SJSA1 (cell line): Measurements from ENCODE around the gene CA7. TPM values are rescaled to one million over a fixed set of nuclear protein-coding genes. Genes with fewer than 3 reads are reported as not detected.
"Not testable (repeated sequence)": the region's sequence is repeated elsewhere in the genome, so short reads cannot be mapped to it uniquely, and the experiment has no call there.

Experiments used
- DNase-seq, 2 experiments: peaks; one replicate each; pipeline ENCODE4 v3.0.0-alpha.2; 2015 to 2020; ENCODE audit warnings: low spot score in 2 of 2, low read depth in 1 of 2
- H3K27ac ChIP-seq: fragments of 250-450 bp; sonication (Bioruptor Pico); 2 replicates; pipeline ENCODE4 v1.5.1; 2020; ENCODE audit warnings: mild to moderate bottlenecking, moderate library complexity
- H3K27me3 ChIP-seq: fragments of 250-450 bp; sonication (Bioruptor Pico); replicated peaks from 2 replicates; pipeline ENCODE4 v1.5.1; 2020; ENCODE audit warnings: mild to moderate bottlenecking, moderate library complexity
- H3K36me3 ChIP-seq: fragments of 250-450 bp; sonication (Bioruptor Pico); 2 replicates; pipeline ENCODE4 v1.5.1; 2020; ENCODE audit warnings: mild to moderate bottlenecking
- H3K4me1 ChIP-seq: fragments of 250-450 bp; sonication (Bioruptor Pico); replicated peaks from 2 replicates; pipeline ENCODE4 v1.6.1; 2021; ENCODE audit warnings: mild to moderate bottlenecking
- H3K4me3 ChIP-seq: fragments of 250-450 bp; sonication (Bioruptor Pico); 2 replicates; pipeline ENCODE4 v1.5.1; 2020; ENCODE audit warnings: mild to moderate bottlenecking
- H3K9me3 ChIP-seq: fragments of 250-450 bp; sonication (Bioruptor Pico); replicated peaks from 2 replicates; pipeline ENCODE4 v1.5.1; 2020; ENCODE audit warnings: mild to moderate bottlenecking
- total RNA-seq: library from RNA; depleted of rRNA; stranded (reverse); fragments of >200 nt; shearing (Covaris generic); gene quantifications from 2 replicates; pipeline ENCODE4 v1.2.3, GENCODE V29; 2014

CA7 gene
- total RNA-seq, 1 experiment from 2014 or later, result not detected

DNA sequence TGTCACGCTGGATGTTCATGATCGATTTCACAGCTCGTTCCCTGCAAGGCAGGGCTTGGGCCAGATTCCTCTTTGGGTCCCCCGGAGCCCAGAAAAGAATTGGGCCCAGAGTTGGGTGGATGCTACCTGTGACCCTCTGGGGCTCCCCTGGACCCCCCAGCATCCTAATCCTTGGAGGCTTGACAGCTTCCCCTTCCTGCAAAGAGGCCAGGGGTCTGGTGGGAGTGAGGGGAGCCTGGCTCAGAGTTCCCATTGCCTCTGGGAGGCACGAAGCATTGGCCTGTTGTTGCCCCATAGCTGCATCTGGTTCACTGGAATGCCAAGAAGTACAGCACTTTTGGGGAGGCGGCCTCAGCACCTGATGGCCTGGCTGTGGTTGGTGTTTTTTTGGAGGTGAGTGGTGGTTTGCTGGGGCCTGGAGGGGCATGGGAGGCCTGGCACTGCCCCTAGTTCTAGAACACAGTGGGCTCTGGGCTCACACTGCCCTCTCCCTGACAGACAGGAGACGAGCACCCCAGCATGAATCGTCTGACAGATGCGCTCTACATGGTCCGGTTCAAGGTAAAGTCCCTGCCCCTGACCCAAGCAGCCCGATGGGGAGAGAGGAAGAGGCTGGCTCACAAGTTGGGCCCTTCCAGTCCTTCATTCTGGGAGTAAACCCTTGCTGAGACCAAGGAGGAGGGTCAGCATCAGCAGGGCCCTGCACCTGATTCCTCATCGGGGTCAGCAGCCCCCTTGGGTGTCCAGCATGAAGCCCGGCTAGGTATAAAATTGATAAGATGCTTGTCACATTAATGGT is 7.2 kb downstream of the CA7 start:
- Histone ChIP-seq H3K4me1 (no peaks in the 10 kb centered on the region), H3K36me3 (no peaks in the 10 kb centered on the region)

DNA sequence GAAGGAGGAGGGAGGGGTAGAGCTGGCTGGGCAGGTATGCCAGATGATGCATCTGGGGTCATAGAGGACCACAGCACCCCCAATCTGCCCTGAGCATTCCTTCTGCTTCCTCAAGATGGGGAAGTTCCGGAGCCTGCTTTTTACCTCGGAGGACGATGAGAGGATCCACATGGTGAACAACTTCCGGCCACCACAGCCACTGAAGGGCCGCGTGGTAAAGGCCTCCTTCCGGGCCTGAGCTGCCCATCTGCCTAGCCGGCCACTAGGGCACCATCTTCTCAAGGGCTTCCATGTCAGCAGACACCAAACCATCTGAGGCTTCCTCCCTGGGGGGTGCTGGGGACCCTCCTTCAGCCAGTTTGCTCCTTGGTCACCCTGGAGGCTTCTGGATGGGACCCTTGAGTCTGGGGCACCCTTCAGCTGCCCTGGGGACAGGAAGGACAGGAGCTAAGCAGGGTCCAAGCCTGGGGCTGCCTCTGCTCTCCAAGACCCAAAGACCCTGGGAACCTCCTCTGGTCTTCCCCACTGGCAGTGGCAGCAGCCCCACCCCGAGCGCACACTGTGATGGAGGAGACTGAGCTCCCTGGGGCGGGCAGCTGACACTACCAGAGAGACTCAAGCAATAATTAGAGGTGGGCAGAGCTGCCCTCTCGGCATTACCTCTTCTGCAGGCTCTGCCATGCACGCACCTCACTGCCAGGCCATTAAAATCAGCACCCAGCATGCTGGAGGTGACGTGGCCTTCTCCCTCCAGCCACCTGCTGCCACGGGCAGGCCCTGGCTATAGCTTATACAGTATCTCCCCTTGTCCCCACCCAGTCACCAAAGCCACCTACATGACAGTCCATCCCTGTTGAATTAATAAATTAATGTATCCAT is 9.3 kb downstream of the CA7 start:
- H3K9me3 ChIP-seq, result no peaks in the 10 kb centered on the region
- no peaks in the 10 kb centered on the region for H3K36me3 ChIP-seq
- H3K27ac ChIP-seq, result no peak overlapping the region
- no peak for DNase-seq
- H3K27me3 ChIP-seq, result no peaks in the 10 kb centered on the region
- no peaks in the 10 kb centered on the region for H3K4me1 ChIP-seq
- no peak overlapping the region for H3K4me3 ChIP-seq

More for the DNA sequence above, 7.2 kb downstream of the CA7 start:
- H3K27ac ChIP-seq, result no peak overlapping the region
- H3K4me3 ChIP-seq, result no peak overlapping the region
- no peaks in the 10 kb centered on the region for H3K9me3 ChIP-seq
- peaks cover 9% of the 10 kb centered on the region; the same call in 1 of the 2 replicates for H3K27me3 ChIP-seq
- DNase-seq, result no peak

DNA sequence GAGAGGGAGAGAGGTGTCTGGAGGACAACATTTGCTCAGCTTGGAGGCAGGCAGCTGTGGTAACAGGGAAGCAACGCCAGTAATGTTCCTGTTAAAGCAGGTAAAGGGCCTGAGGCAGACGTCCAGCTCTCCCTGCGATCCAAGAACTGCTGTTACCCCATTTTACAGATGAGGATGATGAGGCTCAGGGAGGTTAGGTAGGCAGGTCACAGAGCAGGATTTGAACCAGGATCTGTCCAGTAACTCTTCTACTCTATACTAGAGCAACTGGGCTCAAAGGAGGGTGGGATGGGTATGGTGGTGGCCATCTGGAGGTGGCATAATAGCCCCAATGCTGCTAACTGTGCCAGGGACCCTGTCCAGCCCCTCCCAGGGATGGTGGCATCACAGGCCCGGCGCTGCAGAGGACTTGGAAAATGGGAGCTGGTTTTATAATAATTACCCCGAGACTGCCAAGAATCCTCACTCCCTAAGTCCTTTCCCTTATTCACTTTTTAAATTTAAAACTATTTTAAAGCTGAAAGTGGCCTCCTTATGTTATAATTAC is 12.0 kb downstream of the CA7 start:
- H3K27me3 ChIP-seq, result no peaks in the 10 kb centered on the region
- H3K4me1 ChIP-seq, result peaks cover 5% of the 10 kb centered on the region; the same call in 1 of the 2 replicates
- no peaks in the 10 kb centered on the region for H3K9me3 ChIP-seq
- no peak overlapping the region for H3K4me3 ChIP-seq
- DNase-seq, result no peak
- H3K36me3 ChIP-seq, result no peaks in the 10 kb centered on the region
- H3K27ac ChIP-seq, result no peak overlapping the region

DNA sequence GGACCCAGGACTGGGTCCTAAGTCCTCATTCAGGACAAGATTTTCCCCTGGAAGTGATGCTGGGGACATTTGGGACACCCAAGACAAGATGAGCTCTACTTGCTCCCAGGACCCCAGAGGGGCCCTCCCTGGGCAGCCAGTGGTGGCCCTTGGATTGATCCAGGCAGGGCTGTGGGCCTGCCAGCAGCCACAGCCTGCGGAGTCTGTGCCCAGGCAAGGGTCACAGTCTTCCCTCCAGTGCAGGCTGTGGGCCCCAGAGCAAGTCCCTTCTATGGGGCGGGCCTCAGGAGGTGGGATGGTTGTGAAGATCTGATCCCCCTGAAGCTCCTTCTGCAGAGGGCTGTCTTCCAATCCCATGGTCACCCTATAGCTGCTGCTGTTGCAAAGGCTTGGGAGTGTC is 12.6 kb downstream of the CA7 start:
- Histone ChIP-seq H3K27me3 (no peaks in the 10 kb centered on the region), H3K4me1 (peaks cover 5% of the 10 kb centered on the region; the same call in 1 of the 2 replicates), H3K27ac (no peak overlapping the region), H3K9me3 (no peaks in the 10 kb centered on the region), H3K4me3 (no peak overlapping the region), H3K36me3 (no peaks in the 10 kb centered on the region)
- no peak for DNase-seq

DNA sequence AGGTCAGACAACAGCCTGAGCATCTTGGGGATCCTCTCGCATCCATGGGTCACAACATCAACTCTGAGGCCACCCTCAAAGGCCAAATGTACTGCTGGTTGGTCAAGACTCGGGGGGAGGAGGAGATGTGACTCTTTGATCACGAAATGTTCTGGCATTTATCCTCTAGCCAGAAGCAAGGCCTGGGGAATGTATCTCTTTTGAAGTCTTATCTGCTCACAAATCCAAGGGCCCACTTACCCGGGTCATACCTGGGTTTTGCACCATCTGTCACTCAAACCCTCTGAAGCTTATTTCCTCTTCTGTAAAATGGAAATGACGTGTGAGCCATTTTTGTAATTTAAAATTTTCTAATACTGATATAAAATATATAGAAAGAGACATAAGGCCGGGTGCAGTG is 13.2 kb downstream of the CA7 start:
- no peaks in the 10 kb centered on the region for H3K9me3 ChIP-seq
- peaks cover 5% of the 10 kb centered on the region; the same call in 1 of the 2 replicates for H3K4me1 ChIP-seq
- no peak for DNase-seq
- no peak overlapping the region for H3K27ac ChIP-seq
- no peak overlapping the region for H3K4me3 ChIP-seq
- no peaks in the 10 kb centered on the region; the same call in 1 of the 2 replicates for H3K27me3 ChIP-seq
- no peaks in the 10 kb centered on the region for H3K36me3 ChIP-seq

DNA sequence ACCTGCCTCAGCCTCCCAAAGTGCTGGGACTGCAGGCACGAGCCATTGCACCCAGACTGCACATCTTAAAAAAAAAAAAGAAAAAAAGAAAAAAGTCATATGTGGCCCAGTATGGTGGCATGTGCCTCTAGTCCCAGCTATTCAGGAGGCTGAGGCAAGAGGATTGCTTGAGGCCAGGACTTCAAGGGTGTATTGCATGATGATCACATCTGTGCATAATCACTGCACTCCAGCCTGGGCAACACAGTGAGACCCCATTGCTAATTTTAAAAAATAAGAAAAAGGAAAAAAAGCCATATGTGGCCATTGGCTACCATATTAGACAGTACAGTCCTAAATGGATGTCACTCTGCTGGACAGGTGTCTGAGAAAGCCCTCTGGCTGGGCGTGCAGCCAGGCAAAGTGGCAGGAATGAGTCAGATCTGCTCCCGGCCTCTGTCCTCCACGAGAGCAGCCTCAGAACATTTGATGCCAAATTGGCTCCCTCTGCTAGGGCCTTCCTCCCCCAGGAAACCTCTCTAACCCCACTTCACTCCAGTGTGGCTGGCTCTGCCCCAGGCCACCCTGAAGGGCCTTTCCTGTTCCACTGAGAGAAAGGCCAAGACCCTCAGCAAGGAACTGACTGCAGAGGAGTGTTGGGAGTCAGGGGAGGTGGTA is 14.7 kb downstream of the CA7 start:
- DNase-seq, result peak in 1 of 2 experiments; percentile 31
- no peaks in the 10 kb centered on the region; the same call in 1 of the 2 replicates for H3K27me3 ChIP-seq
- no peaks in the 10 kb centered on the region for H3K36me3 ChIP-seq
- no peaks in the 10 kb centered on the region for H3K9me3 ChIP-seq
- H3K4me3 ChIP-seq, result no peak overlapping the region
- peaks cover 5% of the 10 kb centered on the region; the same call in 1 of the 2 replicates for H3K4me1 ChIP-seq
- H3K27ac ChIP-seq, result no peak overlapping the region

DNA sequence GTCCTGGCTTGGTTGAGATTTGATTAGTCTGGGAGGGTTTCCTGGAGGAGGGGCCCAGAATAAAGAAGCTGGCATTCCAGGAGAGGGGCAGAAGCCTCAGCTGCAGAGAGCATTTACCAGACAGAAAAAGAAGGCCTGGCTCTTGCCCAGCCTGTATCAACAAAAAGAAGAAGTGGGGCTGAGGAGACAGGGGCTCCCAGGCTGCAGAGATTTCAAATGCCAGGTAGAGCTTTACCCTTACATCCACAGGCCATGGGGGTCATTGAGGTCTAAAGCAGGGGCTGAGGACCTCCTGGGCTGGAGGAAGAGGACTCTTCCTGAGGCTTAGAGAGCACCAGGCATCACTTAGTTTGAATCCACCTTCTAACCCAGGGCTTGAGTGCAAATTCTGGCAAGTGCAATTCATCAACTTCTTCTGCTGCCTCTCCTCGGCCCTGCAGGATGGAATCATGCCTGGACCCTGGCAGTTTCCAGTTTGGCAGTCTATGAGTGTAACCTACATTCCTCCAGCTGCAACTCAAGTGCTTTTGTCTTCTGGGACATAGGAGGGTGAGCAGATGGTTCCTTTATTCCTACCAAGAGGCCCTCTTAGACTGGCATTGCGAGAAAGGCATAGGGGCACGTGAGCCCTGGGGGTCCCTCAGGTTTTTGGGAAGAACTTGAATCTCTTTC is 15.3 kb downstream of the CA7 start:
- Histone ChIP-seq H3K27me3 (no peaks in the 10 kb centered on the region; the same call in 1 of the 2 replicates), H3K36me3 (no peaks in the 10 kb centered on the region), H3K9me3 (no peaks in the 10 kb centered on the region), H3K4me3 (no peak overlapping the region), H3K27ac (no peak overlapping the region), H3K4me1 (peaks cover 5% of the 10 kb centered on the region; the same call in 1 of the 2 replicates)
- no peak for DNase-seq

DNA sequence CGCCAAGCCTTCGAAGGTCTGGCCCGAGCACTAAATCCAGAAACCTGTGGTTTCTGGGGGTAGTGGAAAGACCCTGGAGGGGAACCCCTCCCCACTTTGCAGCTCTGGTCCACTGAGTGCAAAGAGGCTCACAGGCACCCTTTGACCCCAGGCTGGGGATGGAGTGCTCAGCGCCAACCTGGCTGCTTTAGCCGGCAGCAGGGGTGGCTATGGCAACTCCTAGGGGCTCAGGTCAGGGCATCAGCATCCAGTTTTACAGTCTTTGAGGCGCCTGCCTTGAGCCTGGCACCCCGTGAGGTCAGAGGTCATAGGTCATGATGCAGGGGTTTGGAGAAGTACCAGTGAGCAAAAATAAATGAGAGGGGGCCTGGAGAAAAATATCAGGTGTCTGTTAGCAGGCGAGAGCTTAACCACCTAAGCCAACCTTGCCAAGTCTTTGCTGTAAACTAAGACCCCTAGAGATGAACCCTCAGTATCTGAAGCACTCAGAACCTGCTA is 17.9 kb downstream of the CA7 start:
- no peak for DNase-seq
- H3K36me3 ChIP-seq, result no peaks in the 10 kb centered on the region
- H3K27me3 ChIP-seq, result no peaks in the 10 kb centered on the region; the same call in 1 of the 2 replicates
- H3K27ac ChIP-seq, result no peak overlapping the region
- H3K9me3 ChIP-seq, result no peaks in the 10 kb centered on the region
- no peak overlapping the region for H3K4me3 ChIP-seq
- H3K4me1 ChIP-seq, result peaks cover 5% of the 10 kb centered on the region; the same call in 1 of the 2 replicates

DNA sequence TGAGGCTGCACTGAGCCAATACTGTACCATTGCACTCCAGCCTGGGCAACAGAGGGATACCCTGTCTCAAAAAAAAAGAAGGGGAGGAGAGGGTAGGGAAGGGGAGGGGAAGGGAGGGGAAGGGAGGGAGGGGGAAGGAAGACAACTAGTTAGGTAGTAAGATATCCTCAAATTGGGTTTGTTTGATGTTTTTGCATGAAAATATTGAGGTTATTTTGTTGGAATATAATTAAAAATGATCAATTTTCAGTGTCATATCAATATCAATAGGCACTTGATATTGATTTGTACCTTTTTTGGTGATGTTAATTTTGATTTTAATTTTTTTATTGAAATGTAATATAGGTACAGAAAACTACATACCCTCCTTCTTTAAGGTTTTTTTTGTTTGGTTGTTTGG is 19.5 kb downstream of the CA7 start:
- H3K27ac ChIP-seq, result no peak overlapping the region
- no peak for DNase-seq
- H3K4me1 ChIP-seq, result peaks cover 5% of the 10 kb centered on the region; the same call in 1 of the 2 replicates
- no peak overlapping the region for H3K4me3 ChIP-seq
- H3K36me3 ChIP-seq, result no peaks in the 10 kb centered on the region
- H3K9me3 ChIP-seq, result no peaks in the 10 kb centered on the region
- no peaks in the 10 kb centered on the region; the same call in 1 of the 2 replicates for H3K27me3 ChIP-seq

DNA sequence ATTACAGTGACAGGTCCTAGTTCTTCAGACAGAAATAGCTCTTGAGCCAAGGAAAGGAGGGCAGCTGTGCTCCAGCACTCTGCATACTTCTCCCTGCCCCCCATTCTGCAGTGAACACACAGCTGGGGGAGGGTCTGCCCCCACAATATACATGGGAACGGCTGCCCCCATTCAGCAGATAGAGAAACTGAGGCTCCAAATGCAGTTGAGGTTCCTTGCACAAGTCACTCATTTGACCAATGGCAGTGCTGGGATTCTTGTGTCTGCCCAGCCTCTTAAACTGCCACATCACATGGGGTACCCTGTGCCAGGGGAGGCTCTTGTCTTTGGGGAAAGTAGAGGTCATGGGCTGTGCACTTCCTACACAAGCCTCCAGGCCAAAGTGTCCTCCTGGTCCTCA is 25.2 kb downstream of the CA7 start:
- peaks cover 10% of the 10 kb centered on the region for H3K4me1 ChIP-seq

DNA sequence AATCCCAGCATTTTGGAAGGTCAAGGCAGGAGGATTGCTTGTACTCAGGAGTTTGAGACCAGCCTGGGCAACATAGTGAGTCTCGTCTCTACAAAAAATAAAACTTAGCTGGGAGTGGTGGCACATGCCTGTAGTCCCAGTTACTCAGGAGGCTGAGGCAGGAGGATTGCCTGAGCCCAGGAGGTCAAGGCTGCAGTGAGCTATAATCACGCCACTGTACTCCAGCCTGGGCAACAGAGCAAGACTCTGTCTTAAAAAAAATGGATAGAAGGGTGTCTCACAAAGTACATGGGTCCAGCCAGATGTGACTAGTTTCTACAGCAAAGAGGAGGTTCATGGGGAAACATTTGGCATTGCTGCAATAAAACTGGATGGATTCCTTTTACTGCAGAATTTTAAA is 27.1 kb downstream of the CA7 start:
- peaks cover 22% of the 10 kb centered on the region for H3K4me1 ChIP-seq
- H3K4me3 ChIP-seq, H3K27me3 ChIP-seq, DNase-seq, H3K27ac ChIP-seq, H3K9me3 ChIP-seq, H3K36me3 ChIP-seq: not testable (repeated sequence)

More for the DNA sequence above, 25.2 kb downstream of the CA7 start:
- Histone ChIP-seq H3K9me3 (no peaks in the 10 kb centered on the region), H3K36me3 (no peaks in the 10 kb centered on the region), H3K27ac (no peak overlapping the region), H3K4me3 (no peak overlapping the region), H3K27me3 (no peaks in the 10 kb centered on the region)
- DNase-seq, result no peak

DNA sequence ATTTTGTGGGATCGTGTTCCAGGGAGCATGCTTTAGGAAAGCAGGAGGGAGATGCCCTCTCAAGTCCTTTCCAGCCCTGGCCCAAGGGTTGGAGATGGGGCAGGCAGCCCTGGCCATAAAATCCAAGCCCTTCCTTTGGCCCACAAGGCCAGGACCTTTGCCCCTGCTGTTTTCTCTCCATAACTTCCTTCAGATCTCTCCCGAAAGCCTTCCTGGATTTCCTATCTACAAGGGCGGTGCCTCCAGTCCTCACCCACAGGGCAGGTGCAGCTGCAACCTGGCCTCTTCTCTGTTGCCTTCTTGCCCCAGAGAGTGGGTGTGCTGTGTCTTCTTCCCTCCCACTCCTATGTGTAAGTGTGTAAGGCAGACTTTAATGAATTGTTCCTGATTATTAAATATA is 27.6 kb downstream of the CA7 start:
- DNase-seq, result no peak
- Histone ChIP-seq H3K36me3 (no peaks in the 10 kb centered on the region), H3K4me1 (peaks cover 22% of the 10 kb centered on the region), H3K9me3 (no peaks in the 10 kb centered on the region), H3K27me3 (no peaks in the 10 kb centered on the region), H3K27ac (no peak overlapping the region), H3K4me3 (no peak overlapping the region)

DNA sequence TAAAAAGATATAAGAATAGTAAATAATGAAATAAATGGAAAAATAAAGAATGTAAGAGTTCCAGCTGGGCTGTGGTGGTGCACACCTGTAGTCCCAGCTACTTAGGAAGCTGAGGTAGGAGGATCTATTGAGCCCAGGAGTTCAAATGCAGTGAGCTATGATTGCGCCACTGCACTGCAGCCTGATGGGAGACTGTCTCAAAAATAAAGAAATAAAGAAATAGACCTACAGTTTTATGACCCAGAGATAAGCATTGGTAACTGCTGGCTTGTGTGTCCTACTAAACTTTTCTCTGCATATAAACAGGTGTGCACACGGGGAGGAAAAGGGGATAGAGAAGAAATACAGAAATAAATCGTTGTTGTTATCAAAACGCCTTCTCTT is 28.3 kb downstream of the CA7 start:
- no peak overlapping the region for H3K4me3 ChIP-seq
- H3K4me1 ChIP-seq, result peaks cover 22% of the 10 kb centered on the region
- H3K27me3 ChIP-seq, result no peaks in the 10 kb centered on the region
- no peaks in the 10 kb centered on the region for H3K36me3 ChIP-seq
- no peak overlapping the region for H3K27ac ChIP-seq
- DNase-seq, result no peak
- H3K9me3 ChIP-seq, result no peaks in the 10 kb centered on the region
